ENCODE results near the gene CLCA1.

- TF ChIP-seq ZFX (IDR thresholded peaks at IDR 0.05) (no peak), POLR2A (IDR thresholded peaks at IDR 0.05; ENCODE audit: borderline replicate concordance, extremely low read depth, insufficient read depth, insufficient read length) (no peak), YY1 (IDR thresholded peaks at IDR 0.05; ENCODE audit: extremely low read depth, insufficient replicate concordance, low read depth, low read length) (no peak), SRF (IDR thresholded peaks at IDR 0.05; ENCODE audit: low read depth) (no peak)
- TF ChIP-seq, protein P1, sequence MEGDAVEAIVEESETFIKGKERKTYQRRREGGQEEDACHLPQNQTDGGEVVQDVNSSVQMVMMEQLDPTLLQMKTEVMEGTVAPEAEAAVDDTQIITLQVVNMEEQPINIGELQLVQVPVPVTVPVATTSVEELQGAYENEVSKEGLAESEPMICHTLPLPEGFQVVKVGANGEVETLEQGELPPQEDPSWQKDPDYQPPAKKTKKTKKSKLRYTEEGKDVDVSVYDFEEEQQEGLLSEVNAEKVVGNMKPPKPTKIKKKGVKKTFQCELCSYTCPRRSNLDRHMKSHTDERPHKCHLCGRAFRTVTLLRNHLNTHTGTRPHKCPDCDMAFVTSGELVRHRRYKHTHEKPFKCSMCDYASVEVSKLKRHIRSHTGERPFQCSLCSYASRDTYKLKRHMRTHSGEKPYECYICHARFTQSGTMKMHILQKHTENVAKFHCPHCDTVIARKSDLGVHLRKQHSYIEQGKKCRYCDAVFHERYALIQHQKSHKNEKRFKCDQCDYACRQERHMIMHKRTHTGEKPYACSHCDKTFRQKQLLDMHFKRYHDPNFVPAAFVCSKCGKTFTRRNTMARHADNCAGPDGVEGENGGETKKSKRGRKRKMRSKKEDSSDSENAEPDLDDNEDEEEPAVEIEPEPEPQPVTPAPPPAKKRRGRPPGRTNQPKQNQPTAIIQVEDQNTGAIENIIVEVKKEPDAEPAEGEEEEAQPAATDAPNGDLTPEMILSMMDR (IDR thresholded peaks at IDR 0.05 in 2 of 3, conservative IDR thresholded peaks at IDR 0.05 in 1 of 3; ENCODE audit: borderline replicate concordance in 1 of 3, insufficient read depth in 1 of 3, low read depth in 2 of 3, low read length in 2 of 3): no peak
Measured at GRCh38 chr1:86421601-86422280, 47.0 kb upstream of the CLCA1 start.
